ENCODE measurements around the gene MED16. TPM values are rescaled to one million over a fixed set of nuclear protein-coding genes. Genes with fewer than 3 reads are reported as not detected.
"Not testable (repeated sequence)": the region's sequence is repeated elsewhere in the genome, so short reads cannot be mapped to it uniquely, and the experiment has no call there.

MED16 gene
- total and polyA plus RNA-seq, 2 of the 13 experiments (the other 11 are each of a cell fraction or from before 2014, with no cell fraction given): 13.3 to 14.8 TPM

GRCh38 chr19:854549-854948, 38.4 kb downstream of the MED16 start (continued):
- TF ChIP-seq THAP8 (CRISPR knock-in tag; IDR thresholded peaks at IDR 0.05; ENCODE audit: borderline replicate concordance): no peak
- no peak for TF ChIP-seq PHF21A (CRISPR knock-in tag; IDR thresholded peaks at IDR 0.05)
- no peak for TF ChIP-seq ZNF33A (CRISPR knock-in tag; IDR thresholded peaks at IDR 0.05; ENCODE audit: borderline replicate concordance)
- TF ChIP-seq ZBTB43 (CRISPR knock-in tag; conservative IDR thresholded peaks at IDR 0.05): no peak

GRCh38 chr19:853614-854220, 39.3 kb downstream of the MED16 start:
- in situ Hi-C loops (cut with HindIII; ENCODE audit: extremely low pct_ligation_motif_present, low pct_unique_long_range_greater_than_20kb): loop anchor here (10.0 kb wide), 1 partner anchor 89 kb away; no protein-coding TSS in a partner anchor
- H3K27ac ChIP-seq (ENCODE audit: extremely low read length, insufficient read depth, low read length); H3K4me2 ChIP-seq (ENCODE audit: low read depth, low read length); H3K79me2 ChIP-seq (ENCODE audit: insufficient read depth, low read length); CTCF ChIA-PET (ENCODE audit: low intra/inter-chr PET ratio, low total read pairs); POLR2A ChIA-PET; H3K4me3 ChIP-seq (replicated peaks in 1 of 3; ENCODE audit: insufficient read depth in 1 of 3, low read depth in 2 of 3, low read length in 3 of 3); ATAC-seq; FAIRE-seq; H2AFZ ChIP-seq (ENCODE audit: low read length); H3K9ac ChIP-seq (ENCODE audit: insufficient read depth, low read depth, low read length); BruUV-seq (replicated peaks); H3K36me3 ChIP-seq (replicated peaks in 1 of 2; ENCODE audit: control insufficient read depth in 1 of 2, insufficient read depth in 2 of 2, low read length in 2 of 2); DNase-seq (ENCODE audit: low spot score); intact Hi-C loops (cut with micrococcal nuclease; ENCODE audit: unreplicated experiment); H4K20me1 ChIP-seq (ENCODE audit: insufficient read depth, low read length); H3K9me3 ChIP-seq (ENCODE audit: low read length): not testable (repeated sequence)
- Histone ChIP-seq H3K27me3 (ENCODE audit: control insufficient read depth in 1 of 2, insufficient read depth in 2 of 2, low read length in 2 of 2) (peaks cover 2 to 17% of the 10 kb centered on the region in 2 experiments; a peak in 4 of 5 replicates), H3K4me1 (ENCODE audit: insufficient read depth, low read length) (peaks cover 14% of the 10 kb centered on the region)
- TF ChIP-seq ZNF3 (CRISPR knock-in tag; IDR thresholded peaks at IDR 0.05): peak; percentile 98
- TF ChIP-seq ZNF770 (CRISPR knock-in tag; IDR thresholded peaks at IDR 0.05): peak; percentile 46; the same call in 1 of the 2 replicates
- 35% methylated on average over 10 of the region's 17 CpGs for WGBS (ENCODE audit: low lambda C conversion rate)
